Thymus (tissue), 11 donors: ENCODE measurements around the gene MYO1D. TPM values are rescaled to one million over a fixed set of nuclear protein-coding genes. Genes with fewer than 3 reads are reported as not detected.

Source experiments
- DNase-seq, 9 donors: peaks; one replicate each; pipeline ENCODE4 v3.0.0-alpha.2; 2013; ENCODE audit warnings: low spot score in 9 of 9, low read depth in 6 of 9, missing footprints in 1 of 9
- H3K27ac ChIP-seq, 2 donors: one replicate each; pipeline ENCODE4 v1.5.1; 2013; ENCODE audit warnings: control low read depth in 1 of 2, low read depth in 1 of 2, low read length in 1 of 2, mild to moderate bottlenecking in 1 of 2, moderate library complexity in 1 of 2
- H3K27me3 ChIP-seq, 2 donors: one replicate each; pipeline ENCODE4 v1.5.1; 2013; ENCODE audit warnings: low read length in 1 of 2; ENCODE audit not compliant: control insufficient read depth in 2 of 2, insufficient read depth in 1 of 2
- H3K36me3 ChIP-seq, 2 donors: one replicate each; pipeline ENCODE4 v1.5.1; 2013; ENCODE audit warnings: low read length in 1 of 2, mild to moderate bottlenecking in 1 of 2, moderate library complexity in 1 of 2; ENCODE audit not compliant: control insufficient read depth in 2 of 2, insufficient read depth in 2 of 2
- H3K4me1 ChIP-seq, 2 donors: one replicate each; pipeline ENCODE4 v1.5.1; 2013; ENCODE audit warnings: low read length in 2 of 2; ENCODE audit not compliant: control insufficient read depth in 2 of 2, insufficient read depth in 2 of 2
- H3K4me3 ChIP-seq, 2 donors: one replicate each; pipeline ENCODE4 v1.5.1; 2013; ENCODE audit warnings: low read length in 2 of 2, control low read depth in 1 of 2, mild to moderate bottlenecking in 1 of 2
- H3K9me3 ChIP-seq, 2 donors: one replicate each; pipeline ENCODE4 v1.5.1; 2013; ENCODE audit warnings: low read length in 1 of 2, mild to moderate bottlenecking in 1 of 2; ENCODE audit not compliant: control insufficient read depth in 2 of 2, insufficient read depth in 1 of 2
- WGBS: extraction: QIAGEN DNeasy Blood & Tissue Kit; methylation state at CpG from one replicate; pipeline ENCODE4 v1.1.7; 2013; 5-methylcytosine and 5-hydroxymethylcytosine counted together
- polyA plus RNA-seq: library from polyadenylated mRNA; stranded (reverse); fragments of 200-250 nt; gene quantifications from one replicate; pipeline ENCODE4 v1.2.3, GENCODE V29; 2013
- total RNA-seq: library from RNA; stranded (reverse); fragments of 120-200 nt; gene quantifications from one replicate; pipeline ENCODE4 v1.2.4, GENCODE V29; 2013
- donor health status: healthy.

The MYO1D gene
- total and polyA plus RNA-seq, 2 donors, result 5.7 to 12.4 TPM

DNA sequence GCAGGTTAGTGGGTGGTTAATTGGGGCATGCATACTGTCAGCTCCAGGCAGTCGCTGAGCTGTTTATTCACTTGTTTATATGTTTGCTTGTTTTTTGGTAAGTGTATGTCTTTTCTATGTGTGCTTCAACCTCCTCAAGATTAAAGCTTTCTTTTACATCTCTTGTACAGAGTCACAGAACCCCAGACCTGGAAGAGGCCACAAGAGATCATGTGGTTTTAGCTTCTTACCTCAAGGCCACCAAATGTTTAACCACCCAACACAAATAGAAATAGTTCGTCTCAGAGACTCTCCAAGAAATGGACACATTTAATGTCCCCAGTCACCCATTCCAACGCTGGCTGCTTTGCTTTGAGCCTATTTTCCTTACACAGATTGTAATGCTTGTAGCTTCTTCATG, 39.2 kb upstream of the MYO1D start:
- no peaks in the 10 kb centered on the region for H3K4me1 ChIP-seq
- 74% methylated on average over 3 of the region's 3 CpGs for WGBS
- H3K27me3 ChIP-seq, result no peaks in the 10 kb centered on the region
- H3K27ac ChIP-seq, result no peak overlapping the region
- DNase-seq, result no peak
- no peaks in the 10 kb centered on the region for H3K36me3 ChIP-seq
- no peak overlapping the region for H3K4me3 ChIP-seq
- H3K9me3 ChIP-seq, result no peaks in the 10 kb centered on the region

DNA sequence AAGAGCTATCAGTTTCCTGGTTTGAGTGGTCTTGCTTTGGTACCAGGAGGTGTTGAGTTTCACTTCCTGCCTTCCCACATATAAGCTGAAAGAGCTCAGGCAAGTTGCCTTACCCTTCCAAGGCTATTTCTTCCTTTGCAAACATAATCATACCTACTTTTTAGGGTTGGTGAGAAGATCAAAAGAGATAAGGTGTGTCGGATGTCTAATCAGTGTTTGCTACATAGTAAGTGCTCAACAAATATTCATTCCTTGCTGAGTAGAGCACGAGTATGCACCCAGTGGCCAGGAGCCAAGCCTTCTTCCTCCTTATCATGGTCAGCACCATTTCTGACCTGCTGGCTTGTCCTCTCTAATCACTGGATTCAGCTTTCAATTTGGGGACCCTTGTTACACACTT, 38.3 kb upstream of the MYO1D start:
- Histone ChIP-seq H3K4me1 (no peaks in the 10 kb centered on the region), H3K27ac (no peak overlapping the region), H3K4me3 (no peak overlapping the region), H3K27me3 (no peaks in the 10 kb centered on the region), H3K36me3 (no peaks in the 10 kb centered on the region), H3K9me3 (no peaks in the 10 kb centered on the region)
- no peak for DNase-seq
- WGBS, result 92% methylated on average over 2 of the region's 2 CpGs

DNA sequence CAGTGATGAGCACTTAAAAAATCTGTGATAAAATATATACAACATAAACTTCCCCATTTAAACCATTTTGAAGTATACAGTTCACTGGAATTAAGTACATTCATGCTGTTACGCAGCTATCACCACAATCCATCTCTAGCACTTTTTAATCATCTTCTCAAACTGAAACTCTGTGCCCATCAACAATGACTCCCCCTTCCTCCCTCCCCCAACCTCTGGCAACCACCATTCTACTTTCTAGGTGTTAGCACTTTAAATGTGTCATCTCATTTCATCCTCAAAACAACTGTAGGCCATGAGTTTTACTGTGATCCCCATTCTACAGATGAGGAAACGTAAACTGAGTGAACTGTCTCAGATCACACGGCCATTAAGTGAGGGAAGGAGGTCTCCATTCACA, 37.3 kb upstream of the MYO1D start:
- no peaks in the 10 kb centered on the region for H3K9me3 ChIP-seq
- 93% methylated on average over 3 of the region's 3 CpGs for WGBS
- H3K36me3 ChIP-seq, result no peaks in the 10 kb centered on the region
- H3K4me1 ChIP-seq, result no peaks in the 10 kb centered on the region
- no peak overlapping the region for H3K4me3 ChIP-seq
- no peak overlapping the region for H3K27ac ChIP-seq
- no peaks in the 10 kb centered on the region for H3K27me3 ChIP-seq
- DNase-seq, result no peak

DNA sequence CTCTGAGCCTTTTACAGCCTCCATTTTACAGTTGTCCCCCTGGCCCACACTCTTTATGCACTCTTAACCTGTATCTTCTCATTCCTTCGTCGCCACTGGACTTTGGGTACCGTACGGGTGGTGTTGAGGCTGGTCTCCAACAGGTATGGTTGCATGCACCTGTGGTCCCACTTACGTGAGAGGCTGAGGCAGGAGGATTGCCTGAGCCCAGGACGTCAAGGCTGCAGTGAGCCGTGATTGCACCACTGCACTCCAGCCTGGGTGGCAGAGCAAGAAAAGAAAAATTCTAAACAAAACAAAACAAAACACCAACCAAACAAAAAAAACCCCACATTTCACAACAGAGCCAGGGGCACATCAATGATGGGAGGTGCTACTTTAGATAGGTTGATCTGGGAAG, 36.7 kb upstream of the MYO1D start:
- no peaks in the 10 kb centered on the region for H3K9me3 ChIP-seq
- no peak overlapping the region for H3K4me3 ChIP-seq
- H3K27me3 ChIP-seq, result no peaks in the 10 kb centered on the region
- no peak for DNase-seq
- 97% methylated on average over 7 of the region's 7 CpGs for WGBS
- no peaks in the 10 kb centered on the region for H3K4me1 ChIP-seq
- H3K27ac ChIP-seq, result no peak overlapping the region
- H3K36me3 ChIP-seq, result no peaks in the 10 kb centered on the region

DNA sequence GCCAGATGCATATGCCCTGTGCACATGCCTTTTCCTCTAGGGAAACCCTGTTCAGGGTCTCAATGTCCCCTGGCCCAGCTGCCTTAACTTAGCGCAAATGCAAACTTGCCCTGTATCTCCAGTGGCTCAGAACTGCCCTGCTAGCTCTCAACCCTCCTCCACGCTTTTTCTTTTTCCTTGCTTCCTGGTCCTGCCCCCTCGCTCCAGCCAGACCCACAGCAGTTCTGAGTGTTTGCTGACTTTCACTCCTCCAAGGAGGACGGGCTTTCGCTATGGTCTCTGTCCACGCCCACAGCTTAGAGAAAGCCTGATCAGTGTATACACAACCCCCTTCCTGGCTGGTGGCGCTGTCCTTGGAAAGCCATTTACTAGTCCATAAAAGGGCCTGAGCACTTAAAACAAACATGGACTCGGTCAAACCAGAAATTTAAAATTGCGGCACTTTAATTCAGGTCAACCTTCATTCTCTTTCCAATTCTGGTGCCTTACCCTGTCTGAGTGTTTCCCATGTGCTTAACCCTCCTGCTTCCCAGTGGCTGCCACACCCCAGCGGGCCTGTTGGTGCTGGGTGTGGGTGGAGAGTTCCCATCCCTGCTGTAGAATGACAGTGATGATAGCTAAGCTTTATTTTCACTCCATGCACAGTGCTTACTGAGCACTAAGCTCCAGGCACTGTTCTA, 35.4 kb upstream of the MYO1D start:
- no peaks in the 10 kb centered on the region for H3K9me3 ChIP-seq
- H3K4me1 ChIP-seq, result no peaks in the 10 kb centered on the region
- H3K27ac ChIP-seq, result no peak overlapping the region
- H3K36me3 ChIP-seq, result no peaks in the 10 kb centered on the region
- H3K4me3 ChIP-seq, result no peak overlapping the region
- no peak for DNase-seq
- H3K27me3 ChIP-seq, result no peaks in the 10 kb centered on the region
- WGBS, result 92% methylated on average over 10 of the region's 10 CpGs

DNA sequence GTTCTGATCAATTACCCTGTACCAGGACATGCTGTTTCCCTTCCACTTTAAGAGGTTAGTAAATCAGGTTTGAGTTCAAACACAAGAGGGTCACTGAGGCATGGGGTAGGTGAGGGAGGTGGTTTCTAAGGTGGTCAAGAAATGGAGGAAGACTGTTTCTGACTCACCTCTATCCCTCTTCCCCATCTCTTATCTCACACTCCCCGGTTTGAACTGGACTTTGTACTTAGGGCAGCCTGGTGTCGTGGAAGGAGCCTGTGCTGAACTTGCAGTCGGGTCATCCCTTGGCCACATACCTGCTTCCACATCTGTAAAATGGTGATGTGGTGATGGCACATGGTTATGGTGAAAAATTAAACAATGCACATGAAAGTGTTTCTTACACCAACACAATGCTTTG, 33.8 kb upstream of the MYO1D start:
- H3K27ac ChIP-seq, result no peak overlapping the region
- no peaks in the 10 kb centered on the region for H3K9me3 ChIP-seq
- no peak overlapping the region for H3K4me3 ChIP-seq
- H3K4me1 ChIP-seq, result no peaks in the 10 kb centered on the region
- DNase-seq, result no peak
- H3K27me3 ChIP-seq, result no peaks in the 10 kb centered on the region
- WGBS, result 93% methylated on average over 3 of the region's 3 CpGs
- no peaks in the 10 kb centered on the region for H3K36me3 ChIP-seq

DNA sequence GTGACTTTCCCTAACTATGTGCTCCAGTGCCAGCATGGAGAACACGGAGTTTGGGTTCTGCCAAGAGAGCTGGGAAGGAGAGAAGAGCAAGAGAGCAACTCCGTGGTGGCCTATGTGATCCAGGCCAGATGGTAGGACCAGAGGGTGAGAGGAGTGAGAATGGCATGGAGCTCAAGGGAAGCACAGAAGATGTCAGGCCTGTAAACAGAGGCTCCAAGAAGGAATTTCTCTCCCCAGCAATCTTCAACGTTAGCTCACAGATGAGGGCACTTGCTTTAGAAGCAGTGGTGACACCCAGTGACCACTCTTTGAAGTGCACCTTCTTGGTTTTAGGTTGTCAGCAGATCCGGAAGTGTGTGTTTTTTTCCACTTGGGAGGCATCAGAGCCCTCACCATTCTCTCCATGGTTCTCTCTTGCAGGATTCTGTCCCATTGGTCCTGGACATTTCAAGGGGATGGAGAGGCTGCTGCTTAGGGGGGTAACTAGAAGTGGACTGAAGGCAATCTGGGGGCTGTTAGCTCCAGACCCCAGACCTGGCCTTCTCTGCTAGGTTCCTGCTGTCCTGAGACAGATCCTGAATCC, 33.0 kb upstream of the MYO1D start:
- H3K27ac ChIP-seq, result no peak overlapping the region
- WGBS, result 39% methylated on average over 4 of the region's 4 CpGs
- H3K36me3 ChIP-seq, result no peaks in the 10 kb centered on the region
- DNase-seq, result peak in 5 of 9 donors; percentile 5 to 33 (median 11)
- H3K4me3 ChIP-seq, result no peak overlapping the region
- H3K4me1 ChIP-seq, result no peaks in the 10 kb centered on the region
- H3K27me3 ChIP-seq, result no peaks in the 10 kb centered on the region
- no peaks in the 10 kb centered on the region for H3K9me3 ChIP-seq

DNA sequence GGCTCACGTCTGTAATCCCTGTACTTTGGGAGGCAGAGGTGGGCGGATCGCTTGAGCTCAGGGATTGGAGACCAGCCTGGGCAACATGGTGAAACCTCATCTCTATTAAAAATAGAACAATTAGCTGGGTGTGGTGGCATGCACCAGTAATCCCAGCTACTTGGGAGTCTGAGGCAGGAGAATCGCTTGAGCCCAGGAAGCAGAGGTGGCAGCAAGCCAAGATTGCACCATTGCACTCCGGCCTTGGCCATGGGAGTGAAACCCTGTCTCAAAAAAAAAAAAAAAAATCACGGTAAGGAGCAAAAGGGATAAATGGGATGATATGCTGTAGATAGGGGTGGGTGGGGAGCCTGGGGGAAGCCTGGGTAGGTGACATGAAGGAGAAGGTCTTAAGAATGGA, 30.7 kb upstream of the MYO1D start:
- WGBS, result 96% methylated on average over 6 of the region's 6 CpGs
- H3K4me1 ChIP-seq, result no peaks in the 10 kb centered on the region
- H3K36me3 ChIP-seq, result no peaks in the 10 kb centered on the region
- H3K9me3 ChIP-seq, result no peaks in the 10 kb centered on the region
- no peak overlapping the region for H3K27ac ChIP-seq
- no peaks in the 10 kb centered on the region for H3K27me3 ChIP-seq
- H3K4me3 ChIP-seq, result no peak overlapping the region
- DNase-seq, result no peak

DNA sequence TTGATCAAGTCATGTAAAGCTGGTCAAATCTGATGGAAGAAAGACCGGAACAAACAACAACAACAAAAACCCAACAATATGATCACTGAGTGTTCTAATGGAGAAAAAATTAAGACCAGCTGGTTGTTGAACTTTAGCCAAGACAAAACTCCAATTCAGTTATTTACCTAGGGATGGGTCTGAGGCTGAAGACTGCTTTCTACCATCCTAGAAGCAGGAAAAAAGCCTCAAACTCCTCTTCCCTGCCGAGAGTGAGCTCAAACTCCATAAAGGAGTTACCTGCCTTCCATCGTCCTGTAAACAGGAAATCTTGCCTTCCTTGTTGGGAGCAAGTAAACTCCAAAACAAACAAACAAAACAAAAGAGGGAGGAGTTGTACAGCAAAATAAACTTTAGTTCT, 28.0 kb upstream of the MYO1D start:
- H3K36me3 ChIP-seq, result no peaks in the 10 kb centered on the region
- H3K27me3 ChIP-seq, result no peaks in the 10 kb centered on the region
- no peaks in the 10 kb centered on the region for H3K4me1 ChIP-seq
- no peak overlapping the region for H3K27ac ChIP-seq
- WGBS, result 89% methylated on average over 3 of the region's 3 CpGs
- H3K9me3 ChIP-seq, result no peaks in the 10 kb centered on the region
- DNase-seq, result no peak
- H3K4me3 ChIP-seq, result no peak overlapping the region
